DMS 273 (cell line): ENCODE measurements around the gene SLC2A4.
"Not testable (repeated sequence)": the region's sequence is repeated elsewhere in the genome, so short reads cannot be mapped to it uniquely, and the experiment has no call there.

Source experiments
- DNase-seq: peaks from one replicate; lab custom pipeline; 2025; ENCODE audit not compliant: unreplicated experiment; lab: John Stamatoyannopoulos, UW

The SLC2A4 gene

DNA sequence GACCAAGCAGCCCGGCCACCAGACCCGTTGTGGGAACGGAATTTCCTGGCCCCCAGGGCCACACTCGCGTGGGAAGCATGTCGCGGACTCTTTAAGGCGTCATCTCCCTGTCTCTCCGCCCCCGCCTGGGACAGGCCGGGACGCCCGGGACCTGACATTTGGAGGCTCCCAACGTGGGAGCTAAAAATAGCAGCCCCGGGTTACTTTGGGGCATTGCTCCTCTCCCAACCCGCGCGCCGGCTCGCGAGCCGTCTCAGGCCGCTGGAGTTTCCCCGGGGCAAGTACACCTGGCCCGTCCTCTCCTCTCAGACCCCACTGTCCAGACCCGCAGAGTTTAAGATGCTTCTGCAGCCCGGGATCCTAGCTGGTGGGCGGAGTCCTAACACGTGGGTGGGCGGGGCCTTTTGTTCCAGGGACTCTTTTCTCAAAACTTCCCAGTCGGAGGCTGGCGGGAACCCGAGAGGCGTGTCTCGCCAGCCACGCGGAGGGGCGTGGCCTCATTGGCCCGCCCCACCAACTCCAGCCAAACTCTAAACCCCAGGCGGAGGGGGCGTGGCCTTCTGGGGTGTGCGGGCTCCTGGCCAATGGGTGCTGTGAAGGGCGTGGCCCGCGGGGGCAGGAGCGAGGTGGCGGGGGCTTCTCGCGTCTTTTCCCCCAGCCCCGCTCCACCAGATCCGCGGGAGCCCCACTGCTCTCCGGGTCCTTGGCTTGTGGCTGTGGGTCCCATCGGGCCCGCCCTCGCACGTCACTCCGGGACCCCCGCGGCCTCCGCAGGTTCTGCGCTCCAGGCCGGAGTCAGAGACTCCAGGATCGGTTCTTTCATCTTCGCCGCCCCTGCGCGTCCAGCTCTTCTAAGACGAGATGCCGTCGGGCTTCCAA, at the start of gene SLC2A4:
Gene SLC2A4 (plus strand): TSS at position 645 of the 879 bp plus-strand sequence. CDS start 217 bp downstream, at position 862.
- DNase-seq: peak; percentile 97

DNA sequence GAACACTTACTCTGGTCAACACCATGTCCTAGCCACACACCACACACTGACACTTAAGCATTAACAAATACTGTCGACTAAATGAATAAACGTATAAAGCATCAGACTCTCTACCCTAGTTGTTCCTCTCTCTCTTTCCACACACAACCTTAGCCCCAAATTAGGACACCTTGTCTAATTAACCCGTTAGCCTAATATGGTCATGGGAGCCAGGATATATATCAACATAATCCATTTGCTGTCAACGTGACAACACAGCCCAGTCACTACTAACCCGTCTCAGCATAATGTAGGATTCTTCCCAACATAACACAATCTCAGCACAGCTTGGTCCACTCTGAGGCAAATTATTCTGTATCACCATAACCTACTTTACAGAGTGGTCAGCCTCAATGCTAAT, 49.4 kb upstream of the SLC2A4 start:
- no peak for DNase-seq

DNA sequence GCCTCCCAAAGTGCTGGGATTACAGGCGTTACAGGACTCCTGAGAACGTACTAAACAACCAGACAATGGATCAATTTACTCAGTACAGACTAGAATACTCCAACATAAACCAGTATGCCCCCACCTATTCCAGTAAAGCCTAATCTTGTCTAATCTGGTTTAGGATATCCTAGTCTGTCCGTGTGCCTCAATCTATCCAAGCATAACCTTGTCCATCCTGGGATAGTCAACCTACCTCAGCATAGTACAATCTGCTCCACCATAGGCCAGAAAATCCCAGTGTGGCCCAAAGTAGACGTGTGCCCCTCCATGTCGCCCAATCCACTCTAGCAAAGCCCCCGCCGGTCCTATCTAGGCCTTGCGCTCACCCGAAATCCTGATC, 47.8 kb upstream of the SLC2A4 start:
- no peak for DNase-seq

DNA sequence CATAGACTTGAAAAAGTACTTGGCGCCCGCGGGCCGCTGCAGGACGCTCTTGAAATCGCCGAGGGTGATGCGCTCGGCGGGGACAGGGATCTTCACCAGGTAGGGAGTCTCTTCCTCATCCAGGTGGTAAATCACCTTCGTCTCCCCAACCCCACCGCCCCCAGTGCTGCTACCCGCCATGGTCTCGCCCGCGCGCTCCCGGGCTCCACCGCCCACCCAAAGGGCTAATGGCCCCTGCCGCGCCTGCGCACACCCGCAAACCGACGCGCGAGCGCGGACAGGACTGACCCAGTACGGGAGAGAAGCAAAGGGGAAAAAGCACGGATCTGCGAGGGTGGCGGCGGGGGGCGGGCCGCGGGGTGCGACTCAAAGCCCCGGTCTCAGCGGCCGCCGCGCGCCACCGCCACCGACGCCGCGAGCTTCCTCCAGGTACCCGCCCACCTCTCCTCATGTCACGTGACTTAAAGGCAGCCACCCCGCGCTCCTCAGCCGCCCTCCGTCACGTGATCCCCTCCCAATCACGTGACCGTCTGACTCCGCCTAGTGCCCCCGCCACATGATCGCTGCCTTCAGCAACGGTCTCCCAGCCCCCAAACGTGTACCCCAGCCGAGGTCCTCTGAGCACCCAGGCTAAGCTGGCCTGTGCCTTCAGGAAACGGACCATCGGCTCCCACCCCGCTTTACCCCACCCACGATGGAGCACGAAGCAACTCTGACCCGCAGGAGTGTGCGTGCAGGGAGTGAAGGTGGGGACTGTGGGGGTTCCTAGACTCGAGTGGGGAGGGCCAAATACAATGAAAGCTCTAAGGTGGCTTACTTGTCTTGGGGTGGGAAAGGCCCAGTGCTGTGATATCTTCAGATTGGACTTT, 47.2 kb upstream of the SLC2A4 start, which contains the start of gene DVL2:
Gene DVL2 (minus strand): TSS at position 435 of the 869 bp plus-strand sequence. CDS start 255 bp downstream, at position 180.
- DNase-seq: peak; percentile 95

DNA sequence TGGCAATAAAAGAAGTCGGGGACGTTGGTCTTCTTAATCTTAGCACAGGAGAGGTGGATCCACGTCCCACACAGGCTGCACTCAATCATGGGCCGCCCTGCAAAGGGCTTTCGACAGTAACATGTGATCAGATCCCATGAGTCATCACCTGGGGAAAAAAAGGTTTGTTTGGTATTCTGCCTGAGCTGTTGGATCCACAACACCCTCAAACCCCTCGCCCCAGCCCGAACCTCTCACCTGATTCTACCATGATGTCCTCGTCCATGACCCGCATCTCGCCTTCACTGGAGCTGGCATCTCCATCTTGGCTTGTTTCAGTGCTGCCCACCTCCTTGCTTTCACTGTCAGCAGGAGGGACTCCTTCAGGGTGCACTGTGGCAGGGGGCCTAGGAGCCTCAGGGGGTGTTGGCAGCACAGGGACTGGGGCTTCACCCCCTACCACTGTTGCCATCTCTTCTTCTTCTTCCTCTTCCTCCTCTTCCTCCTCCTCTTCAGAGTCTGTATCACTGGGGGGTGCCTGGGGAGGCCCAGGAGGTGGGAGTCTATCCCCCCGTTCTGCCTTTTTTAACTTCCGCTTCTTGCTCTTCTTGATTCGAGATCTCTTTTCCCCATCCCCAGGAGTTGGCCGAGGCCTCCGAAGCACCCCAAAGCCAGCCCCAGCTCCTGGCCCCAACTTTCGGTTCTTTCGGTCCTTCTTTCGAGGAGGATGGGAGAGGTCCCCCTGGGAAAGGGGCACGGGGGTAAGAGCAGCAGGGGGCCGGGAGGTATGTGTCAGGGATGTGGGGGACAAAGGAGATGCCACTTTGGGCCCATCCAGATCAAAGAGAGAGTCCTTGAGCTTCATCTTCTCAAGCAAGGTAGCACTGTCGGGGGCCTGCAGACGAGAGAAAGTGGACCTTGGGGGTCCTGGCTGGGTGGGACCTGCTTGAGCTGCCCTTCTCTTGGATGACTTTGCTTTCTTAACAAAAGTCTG, 45.5 kb upstream of the SLC2A4 start:
- no peak for DNase-seq

DNA sequence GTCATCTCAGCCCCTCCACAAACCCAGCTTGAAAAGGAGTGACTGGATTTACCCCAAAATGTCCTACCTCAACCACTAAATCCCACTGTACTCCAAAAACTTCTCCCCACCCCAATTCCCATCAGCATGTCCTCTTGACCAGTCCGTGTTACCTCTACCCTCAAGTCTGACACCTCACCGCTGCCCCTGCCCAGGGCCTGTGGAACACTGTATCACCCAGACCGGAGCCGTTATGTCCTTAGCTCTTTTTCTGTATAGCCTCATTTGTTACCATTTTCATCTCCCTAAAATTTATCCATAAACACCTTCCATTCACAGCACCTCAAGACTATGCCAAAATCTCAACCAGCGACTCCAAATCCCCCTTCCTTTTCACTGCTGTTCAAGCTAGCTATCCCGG, 44.7 kb upstream of the SLC2A4 start:
- no peak for DNase-seq

DNA sequence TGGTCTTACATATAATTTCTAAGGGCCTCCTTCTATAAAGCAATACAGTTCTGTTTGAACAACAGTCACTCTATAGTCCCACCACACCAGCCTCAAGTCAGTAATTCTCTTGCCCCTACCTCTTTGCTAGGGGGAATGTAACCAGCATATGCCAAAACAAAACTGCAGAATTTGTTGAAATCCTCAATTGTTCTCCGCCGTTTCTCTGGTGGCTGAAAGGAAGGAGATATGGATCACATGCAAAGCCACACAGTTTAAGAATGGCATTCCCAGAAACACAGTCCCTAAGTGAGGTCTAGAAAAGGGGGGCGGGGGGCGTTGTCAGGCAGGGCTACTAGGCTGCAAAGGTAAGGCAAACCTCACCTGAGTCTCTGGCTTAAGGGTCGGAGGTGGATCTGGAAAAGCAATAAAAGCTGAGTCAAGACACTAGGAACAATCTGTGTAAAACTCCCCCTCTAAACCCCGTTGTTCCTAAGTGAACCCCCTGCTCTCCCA, 44.2 kb upstream of the SLC2A4 start:
- DNase-seq: no peak

DNA sequence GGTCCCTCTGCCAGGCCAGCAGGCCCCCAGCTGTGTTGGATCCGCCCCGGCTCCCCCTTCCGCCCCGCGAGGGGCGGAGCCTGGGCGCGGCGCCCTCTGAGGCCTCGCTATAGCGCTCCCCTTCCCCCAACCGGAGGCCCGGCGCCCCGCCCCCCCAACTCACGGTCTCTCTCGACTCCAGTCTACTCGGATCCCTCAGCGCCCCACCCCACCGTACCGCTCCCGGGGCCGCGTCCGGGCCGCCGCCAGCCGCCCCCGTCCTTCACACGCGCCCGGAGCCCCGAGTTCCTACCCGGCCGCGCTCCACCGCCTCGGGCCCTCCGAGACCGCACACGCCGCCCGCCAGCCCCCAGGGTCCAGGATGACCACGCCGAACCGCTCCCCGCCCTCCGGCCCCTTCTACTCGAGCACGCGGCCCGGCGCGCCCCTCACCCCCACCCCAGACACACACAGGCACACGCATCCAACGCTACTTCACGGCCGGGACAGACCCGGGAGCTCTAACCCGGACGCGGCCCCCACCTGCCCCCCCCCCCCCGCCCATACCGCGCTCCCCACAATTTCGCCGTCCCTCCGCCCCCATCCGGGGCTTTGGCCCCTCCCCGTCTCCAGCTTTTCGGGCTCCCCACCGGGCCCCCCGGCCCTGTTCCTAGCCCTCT, 43.6 kb upstream of the SLC2A4 start:
- peak; percentile 85 for DNase-seq

DNA sequence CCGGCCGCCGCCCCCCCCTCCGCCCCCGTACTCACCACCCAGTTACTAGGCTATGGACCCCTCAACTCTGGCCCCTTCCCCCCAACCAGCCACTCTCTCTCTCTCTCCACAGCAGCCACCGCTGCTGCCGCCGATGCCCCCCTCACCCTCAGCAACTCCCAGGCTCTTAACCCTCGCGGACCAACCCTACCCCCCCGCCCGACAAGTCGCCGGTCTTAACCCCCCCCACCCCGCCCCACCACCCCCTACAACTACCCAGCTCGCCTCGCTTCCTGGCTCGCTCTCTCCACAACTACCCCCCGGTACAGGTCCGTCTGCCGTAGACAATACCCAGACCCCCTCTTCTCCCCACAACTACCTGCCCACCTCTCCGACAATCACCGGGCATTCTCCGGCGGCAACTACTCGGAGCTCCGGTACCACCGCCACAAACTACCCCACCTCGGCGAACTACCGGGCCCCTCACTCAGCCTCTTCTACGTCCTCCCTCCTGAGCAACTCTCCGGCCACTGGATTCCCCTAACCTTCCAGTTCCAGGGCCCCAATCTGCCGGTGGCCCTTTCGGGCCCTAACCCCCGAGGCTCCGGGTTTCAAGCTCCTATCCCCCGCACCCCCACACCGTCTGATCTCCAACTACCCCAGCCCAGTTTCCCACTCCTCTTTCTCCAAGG, 43.0 kb upstream of the SLC2A4 start:
- DNase-seq: peak; percentile 61

DNA sequence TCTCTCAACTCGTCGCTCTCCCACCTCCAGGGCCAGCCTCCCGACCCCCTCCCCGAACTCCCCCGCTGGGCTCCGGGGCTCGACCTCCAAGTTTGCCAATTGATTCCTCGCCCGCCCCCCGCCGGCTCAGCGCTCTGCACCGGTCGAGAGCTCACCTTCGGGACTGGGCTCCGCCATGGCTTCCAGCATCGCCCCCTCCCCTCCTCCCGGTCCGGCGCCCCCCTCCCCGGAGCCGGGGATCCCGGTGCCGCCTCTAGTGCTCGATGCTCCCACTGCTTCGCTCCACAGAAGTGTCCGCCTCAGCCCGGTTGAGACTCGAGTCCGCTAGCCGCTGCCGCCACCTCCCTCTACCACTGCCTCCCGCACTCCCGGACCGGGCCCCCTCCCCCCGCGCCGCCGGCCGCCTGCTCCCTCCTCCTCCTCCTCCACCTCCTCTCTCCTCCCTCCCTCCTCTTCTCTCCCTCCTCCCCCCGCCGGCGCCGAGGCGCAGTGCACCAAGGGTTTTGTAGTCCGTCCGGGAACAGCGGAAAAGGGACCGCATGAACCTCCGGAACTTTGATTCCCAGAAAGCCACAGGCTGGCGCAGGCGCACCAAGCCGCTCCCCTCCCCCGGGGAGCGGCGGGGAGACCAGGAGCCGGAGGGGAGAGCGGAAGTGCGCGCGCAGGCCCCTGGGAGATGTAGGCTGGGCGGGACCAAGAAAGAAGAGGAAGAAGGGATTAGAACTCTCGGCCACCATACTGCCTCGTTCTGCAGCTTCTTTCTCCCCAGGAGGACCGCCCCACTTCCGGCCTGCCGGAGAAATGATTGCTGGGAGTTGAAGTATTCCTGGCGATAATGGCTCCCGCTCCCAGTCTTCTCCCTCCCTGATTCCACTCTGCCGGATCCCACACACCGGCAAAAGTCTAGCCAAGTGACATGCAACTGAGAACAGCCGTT, 42.2 kb upstream of the SLC2A4 start, which contains the start of gene PHF23:
Gene PHF23 (minus strand): TSS at position 367 of the 937 bp plus-strand sequence. CDS start 178 bp downstream, at position 189.
- peak; percentile 99 for DNase-seq

DNA sequence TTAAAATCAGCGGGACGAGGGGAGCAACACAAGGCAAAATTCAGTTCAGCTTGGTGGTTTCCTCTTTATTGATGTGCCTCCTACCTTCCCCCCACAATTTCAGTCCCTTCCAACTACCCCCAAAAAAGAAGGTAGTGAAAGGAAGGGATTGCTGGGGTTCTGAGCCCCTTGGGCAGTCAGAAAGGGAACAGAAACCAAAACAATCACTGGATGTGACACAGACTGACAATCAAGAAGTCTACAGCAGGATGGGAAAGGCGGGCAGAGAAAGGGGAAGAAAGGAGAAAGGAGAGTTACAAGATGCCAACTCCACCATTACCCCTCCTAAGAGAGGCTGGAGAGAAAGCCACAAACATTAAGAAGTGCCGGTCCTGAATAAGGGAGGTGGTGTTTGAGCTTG, 41.1 kb upstream of the SLC2A4 start:
- no peak for DNase-seq

DNA sequence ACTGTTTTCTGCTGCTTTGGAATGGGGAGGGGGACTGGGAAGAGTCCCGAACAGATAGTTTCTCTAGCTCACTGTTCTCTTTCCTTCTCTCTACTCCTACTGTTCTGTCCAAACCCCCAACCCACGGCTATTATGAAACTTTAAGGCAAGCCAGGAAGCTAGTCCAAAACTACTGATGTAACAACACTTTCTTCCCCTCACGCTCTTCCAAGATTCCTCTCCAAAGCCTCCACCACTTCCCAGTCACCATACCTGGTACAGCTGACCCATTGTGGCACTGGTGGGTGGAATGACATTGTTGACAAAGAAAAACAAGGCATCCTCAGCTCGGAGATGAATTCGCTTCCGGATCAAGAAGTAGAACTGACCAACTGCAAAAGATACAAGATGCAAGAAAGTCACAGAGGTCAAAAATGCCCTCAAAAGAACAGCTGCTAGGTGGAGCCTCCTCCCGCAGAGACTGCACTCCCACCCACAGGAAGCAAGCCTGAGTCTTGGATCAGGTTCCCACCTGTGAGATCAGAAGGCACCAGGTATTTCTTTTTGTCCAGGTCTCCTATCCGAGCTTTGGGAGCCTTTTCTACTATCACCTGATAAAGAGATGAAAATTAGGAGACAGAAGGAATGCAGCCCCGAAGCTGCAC, 40.3 kb upstream of the SLC2A4 start:
- DNase-seq: no peak

DNA sequence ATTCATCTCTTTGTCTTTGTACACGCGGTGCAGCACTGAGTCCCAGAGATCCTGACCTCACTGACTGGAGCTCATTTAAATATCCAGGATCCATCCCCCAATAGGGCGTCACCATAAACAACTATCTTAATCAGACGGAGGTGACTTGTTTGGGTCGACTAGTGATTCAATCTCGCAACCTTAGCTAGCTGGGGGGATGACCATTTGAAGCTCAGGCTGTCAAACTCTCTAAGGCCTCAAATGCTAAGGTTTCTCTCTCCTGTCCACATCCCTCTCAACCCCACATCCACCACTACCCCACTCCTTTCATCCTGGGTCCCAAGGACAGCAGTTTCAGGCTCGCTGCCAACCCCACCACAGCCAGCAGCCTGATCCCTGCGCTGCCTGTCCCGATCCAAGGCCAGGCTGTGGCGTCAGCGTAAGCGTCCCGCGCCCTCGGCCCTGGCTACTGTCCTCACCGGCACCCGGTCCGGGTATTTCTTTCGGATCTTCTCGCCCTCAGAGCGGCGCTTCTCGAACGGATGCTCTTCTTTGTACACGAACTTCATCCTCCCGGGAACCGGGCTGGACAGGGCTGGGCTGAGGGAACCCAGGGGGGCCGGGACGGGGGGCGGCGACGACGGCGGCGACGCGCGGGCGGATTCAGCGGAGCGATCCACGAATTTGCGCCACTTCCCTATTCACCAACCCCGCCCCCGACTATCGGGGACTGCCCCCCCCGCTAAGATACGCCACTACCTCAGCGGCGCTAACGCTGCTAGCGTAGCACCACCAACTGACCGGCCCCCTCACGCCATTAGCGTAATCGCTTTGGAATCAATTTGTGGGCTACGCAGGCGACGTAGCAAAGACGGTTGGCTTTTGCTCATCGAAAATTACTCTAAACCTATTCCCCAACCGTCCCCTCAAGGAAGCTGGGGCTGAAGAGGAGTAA, 39.5 kb upstream of the SLC2A4 start, which contains the start of gene GABARAP:
Gene GABARAP (minus strand): TSS at position 667 of the 934 bp plus-strand sequence. CDS start 119 bp downstream, at position 548.
- DNase-seq: peak; percentile 92

DNA sequence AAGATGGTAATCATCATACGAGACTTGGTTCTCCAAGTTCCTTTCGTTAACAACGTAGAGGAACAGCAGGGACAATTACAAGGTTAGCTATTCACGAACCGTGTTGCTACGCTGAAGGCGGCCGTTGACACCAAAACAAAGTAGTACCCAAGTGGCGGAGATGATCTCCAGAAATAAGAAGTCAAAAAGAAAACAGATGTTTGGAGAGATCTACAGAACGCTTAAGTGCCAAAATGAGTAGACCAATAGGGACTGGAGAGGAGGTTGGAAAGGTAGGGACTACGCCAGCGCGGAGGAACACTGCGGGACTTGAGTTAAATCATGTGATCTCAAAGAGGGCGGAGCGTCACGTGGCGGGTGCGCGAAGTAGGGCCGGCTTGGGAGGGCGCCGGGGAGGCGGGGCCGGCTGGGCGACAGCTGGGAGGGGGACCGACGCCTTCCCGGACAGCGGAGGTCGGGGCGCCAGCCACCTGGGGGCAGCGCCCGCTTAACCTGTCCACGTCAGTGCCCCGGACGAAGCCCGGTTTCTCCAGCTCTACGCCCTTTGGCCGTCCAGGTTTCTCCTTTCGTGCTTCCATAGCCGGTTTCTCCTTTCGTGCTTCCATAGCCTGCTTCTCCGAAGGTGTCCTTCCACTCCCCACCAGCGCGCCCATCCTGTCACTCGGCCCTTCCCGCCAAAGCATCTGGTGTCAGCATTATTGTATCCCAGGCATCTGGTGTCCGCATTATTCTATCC, 38.6 kb upstream of the SLC2A4 start:
- peak; percentile 96 for DNase-seq

DNA sequence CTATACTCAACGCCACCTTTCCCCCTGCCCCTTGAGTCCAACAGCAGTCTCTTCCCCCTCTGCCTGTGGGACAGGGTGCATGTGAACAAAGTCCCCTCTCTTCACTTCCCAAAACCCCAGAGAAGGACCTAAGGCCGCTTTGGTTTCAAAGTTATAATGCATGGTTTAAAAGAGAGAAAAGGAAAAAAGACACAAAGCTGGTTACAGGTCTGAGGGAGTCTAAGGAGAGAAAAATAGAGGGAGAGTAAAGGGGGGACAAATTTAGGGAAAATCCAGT, 38.1 kb upstream of the SLC2A4 start:
- no peak for DNase-seq

DNA sequence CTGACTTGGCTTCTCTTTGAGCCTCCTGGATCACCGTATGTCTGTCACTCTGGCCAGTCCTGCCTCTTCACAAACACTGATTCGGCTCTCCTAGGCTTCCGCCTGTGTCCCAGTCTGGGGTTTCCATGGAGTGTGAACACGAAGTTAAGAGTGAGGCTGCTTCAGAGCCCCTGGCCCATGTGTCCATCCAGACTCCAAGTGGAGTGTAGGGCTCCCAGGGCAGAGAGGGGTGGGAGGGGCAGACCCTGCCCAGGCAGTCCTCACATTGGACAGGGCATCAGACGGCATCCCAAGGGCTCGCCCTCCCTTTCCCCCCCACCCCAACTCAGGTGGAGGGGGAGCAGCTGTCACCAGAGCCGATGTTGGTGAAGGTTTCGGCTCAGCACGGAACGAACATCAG, 37.7 kb upstream of the SLC2A4 start:
- DNase-seq: not testable (repeated sequence)
